Panc1 (cell line): Measurements from ENCODE around the gene ARHGAP23.

ENCODE experiments used
- CTCF ChIP-seq: fragments of 450-650 bp; IDR thresholded peaks from 2 replicates; pipeline ENCODE4 v1.5.1; 2017; ENCODE audit warnings: mild to moderate bottlenecking
- POLR2AphosphoS5 ChIP-seq: IDR thresholded peaks from 2 replicates; pipeline ENCODE4 v1.6.1; 2012; ENCODE audit warnings: mild to moderate bottlenecking, low read depth, low read length, moderate library complexity
- REST ChIP-seq, 2 experiments: IDR thresholded peaks; 2 replicates each; pipeline ENCODE4 v1.6.1; 2011 to 2012; ENCODE audit warnings: low read depth in 2 of 2, control low read depth in 1 of 2, low read length in 1 of 2, mild to moderate bottlenecking in 1 of 2, moderate library complexity in 1 of 2; ENCODE audit not compliant: insufficient read depth in 1 of 2
- SIN3A ChIP-seq: IDR thresholded peaks from 2 replicates; pipeline ENCODE4 v1.6.1; 2012; ENCODE audit warnings: low read depth, mild to moderate bottlenecking, low read length, moderate library complexity, borderline replicate concordance; ENCODE audit not compliant: insufficient read depth
- TCF7L2 ChIP-seq: IDR thresholded peaks from 2 replicates; pipeline ENCODE4 v1.6.1; 2011; ENCODE audit warnings: mild to moderate bottlenecking, low read depth, low read length, inconsistent platforms

GRCh38 chr17:38427160-38427949, 909 bp upstream of the ARHGAP23 start:
- TF ChIP-seq POLR2AphosphoS5 (no peak), CTCF (no peak), SIN3A (no peak), REST (IDR thresholded peaks at IDR 0.05; ENCODE audit: insufficient read depth in 1 of 2, low read depth in 2 of 2, low read length in 1 of 2) (no peak), TCF7L2 (no peak)
